ENCODE measurements around the gene JARID2. TPM values are rescaled to one million over a fixed set of nuclear protein-coding genes. Genes with fewer than 3 reads are reported as not detected.

The JARID2 gene
- total and polyA plus RNA-seq, 10 of the 15 experiments (the other 5 are each of a cell fraction or from before 2014, with no cell fraction given) = 4.2 to 21.6 (median 11.7) TPM

GRCh38 chr6:15207923-15208322 lies 37.9 kb upstream of the JARID2 start:
- H3K4me3 ChIP-seq = no peak overlapping the region
- H2AFZ ChIP-seq (ENCODE audit: control insufficient read depth, low read depth, low read length) = no peak overlapping the region
- POLR2A ChIA-PET = no interaction called here
- no peak overlapping the region for H3K9ac ChIP-seq (ENCODE audit: control insufficient read depth, insufficient read depth, low read length)
- H3K4me1 ChIP-seq (ENCODE audit: control insufficient read depth, insufficient read depth, low read length) = no peaks in the 10 kb centered on the region
- BruUV-seq (replicated peaks) = no TSS peak
- FAIRE-seq (no peak), ATAC-seq (no peak), DNase-seq (ENCODE audit: low read depth, low spot score) (no peak)
- TF ChIP-seq SUZ12 (IDR thresholded peaks at IDR 0.05; ENCODE audit: unreplicated experiment) (no peak), IKZF1 (conservative IDR thresholded peaks at IDR 0.05) (no peak), ZNF274 (IDR thresholded peaks at IDR 0.05; ENCODE audit: insufficient read depth, insufficient read length) (no peak), CREM (IDR thresholded peaks at IDR 0.05; ENCODE audit: low read depth) (no peak), ZNF24 (IDR thresholded peaks at IDR 0.05) (no peak), ZBTB11 (CRISPR knock-in tag; IDR thresholded peaks at IDR 0.05) (no peak), NBN (IDR thresholded peaks at IDR 0.05) (no peak), RB1 (IDR thresholded peaks at IDR 0.05; ENCODE audit: borderline replicate concordance) (no peak), GATAD2B (conservative IDR thresholded peaks at IDR 0.05; ENCODE audit: low read depth) (no peak), NRF1 (conservative IDR thresholded peaks at IDR 0.05; ENCODE audit: low read depth, low read length) (no peak), NR2C2 (IDR thresholded peaks at IDR 0.05; ENCODE audit: borderline replicate concordance, control insufficient read depth, insufficient read length, low read depth) (no peak), SMAD1 (IDR thresholded peaks at IDR 0.05; ENCODE audit: low read depth, partially characterized antibody) (no peak), CBX3 (IDR thresholded peaks at IDR 0.05; ENCODE audit: borderline replicate concordance, low read depth) (no peak), ATF2 (IDR thresholded peaks at IDR 0.05; ENCODE audit: low read length) (no peak), CBFB (IDR thresholded peaks at IDR 0.05; ENCODE audit: low read depth) (no peak)
- TF ChIP-seq, protein P1, sequence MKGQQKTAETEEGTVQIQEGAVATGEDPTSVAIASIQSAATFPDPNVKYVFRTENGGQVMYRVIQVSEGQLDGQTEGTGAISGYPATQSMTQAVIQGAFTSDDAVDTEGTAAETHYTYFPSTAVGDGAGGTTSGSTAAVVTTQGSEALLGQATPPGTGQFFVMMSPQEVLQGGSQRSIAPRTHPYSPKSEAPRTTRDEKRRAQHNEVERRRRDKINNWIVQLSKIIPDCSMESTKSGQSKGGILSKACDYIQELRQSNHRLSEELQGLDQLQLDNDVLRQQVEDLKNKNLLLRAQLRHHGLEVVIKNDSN (IDR thresholded peaks at IDR 0.05; ENCODE audit: borderline replicate concordance, extremely low read length, insufficient read depth, low read depth, low read length) = no peak
- TF ChIP-seq, protein P2, sequence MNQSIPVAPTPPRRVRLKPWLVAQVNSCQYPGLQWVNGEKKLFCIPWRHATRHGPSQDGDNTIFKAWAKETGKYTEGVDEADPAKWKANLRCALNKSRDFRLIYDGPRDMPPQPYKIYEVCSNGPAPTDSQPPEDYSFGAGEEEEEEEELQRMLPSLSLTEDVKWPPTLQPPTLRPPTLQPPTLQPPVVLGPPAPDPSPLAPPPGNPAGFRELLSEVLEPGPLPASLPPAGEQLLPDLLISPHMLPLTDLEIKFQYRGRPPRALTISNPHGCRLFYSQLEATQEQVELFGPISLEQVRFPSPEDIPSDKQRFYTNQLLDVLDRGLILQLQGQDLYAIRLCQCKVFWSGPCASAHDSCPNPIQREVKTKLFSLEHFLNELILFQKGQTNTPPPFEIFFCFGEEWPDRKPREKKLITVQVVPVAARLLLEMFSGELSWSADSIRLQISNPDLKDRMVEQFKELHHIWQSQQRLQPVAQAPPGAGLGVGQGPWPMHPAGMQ (IDR thresholded peaks at IDR 0.05; ENCODE audit: borderline replicate concordance) = no peak
- H3K27me3 ChIP-seq (replicated peaks in 1 of 2; ENCODE audit: control insufficient read depth in 2 of 2, insufficient read depth in 2 of 2, low read length in 1 of 2) = no peaks in the 10 kb centered on the region
- CTCF ChIA-PET = interaction anchor here (0.7 kb wide), 1 partner anchor 1429 kb away, joined by 3 read pairs; no protein-coding TSS in a partner anchor
- no peaks in the 10 kb centered on the region for H3K79me2 ChIP-seq (ENCODE audit: control insufficient read depth, insufficient read depth, low read length)
- RAD21 ChIA-PET (ENCODE audit: unreplicated experiment) = no interaction called here
- H3K9me3 ChIP-seq (replicated peaks; ENCODE audit: control insufficient read depth, insufficient read depth, low read length) = no peaks in the 10 kb centered on the region
- SMC1A ChIA-PET (ENCODE audit: uncharacterized antibody, unreplicated experiment) = no interaction called here
- H4K20me1 ChIP-seq (ENCODE audit: control insufficient read depth, insufficient read depth) = no peaks in the 10 kb centered on the region
- intact Hi-C loops (cut with micrococcal nuclease; ENCODE audit: unreplicated experiment) = no loop called here
- in situ Hi-C loops (cut with MboI) = no loop called here
- H3K36me3 ChIP-seq (ENCODE audit: control insufficient read depth in 2 of 2, insufficient read depth in 2 of 2, low read length in 1 of 2) = no peaks in the 10 kb centered on the region
- WGBS (ENCODE audit: insufficient coverage, insufficient replicate concordance, low lambda C conversion rate, missing lambda C conversion rate) = 64% methylated on average over 3 of the region's 3 CpGs
- no peak overlapping the region for H3K4me2 ChIP-seq (ENCODE audit: control insufficient read depth, insufficient read depth)
- H3K27ac ChIP-seq (ENCODE audit: control insufficient read depth, insufficient read depth) = no peak overlapping the region
